Measurements from ENCODE around the gene SFTPB.
"Not testable (repeated sequence)": the region's sequence is repeated elsewhere in the genome, so short reads cannot be mapped to it uniquely, and the experiment has no call there.

Gene SFTPB

DNA sequence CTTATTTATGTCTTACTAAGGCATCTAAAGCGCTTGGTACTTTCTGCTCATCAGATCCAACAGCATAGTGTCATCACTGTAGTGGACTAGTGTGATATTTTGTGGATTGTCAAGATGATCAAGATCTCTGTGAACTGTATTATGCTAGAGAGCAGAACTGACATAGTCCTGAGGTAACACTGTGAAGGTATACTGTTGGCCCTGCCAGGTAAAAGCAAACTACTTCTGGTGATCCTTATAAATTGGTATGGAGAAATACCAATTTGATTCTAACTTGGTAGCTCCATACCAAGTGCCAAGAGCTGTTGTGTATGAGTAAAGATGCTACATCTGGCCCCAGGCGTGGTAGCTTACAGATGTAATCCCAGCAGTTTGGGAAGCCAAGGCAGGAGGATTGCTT, 15.9 kb downstream of the SFTPB start:
- DNase-seq, result no peak

DNA sequence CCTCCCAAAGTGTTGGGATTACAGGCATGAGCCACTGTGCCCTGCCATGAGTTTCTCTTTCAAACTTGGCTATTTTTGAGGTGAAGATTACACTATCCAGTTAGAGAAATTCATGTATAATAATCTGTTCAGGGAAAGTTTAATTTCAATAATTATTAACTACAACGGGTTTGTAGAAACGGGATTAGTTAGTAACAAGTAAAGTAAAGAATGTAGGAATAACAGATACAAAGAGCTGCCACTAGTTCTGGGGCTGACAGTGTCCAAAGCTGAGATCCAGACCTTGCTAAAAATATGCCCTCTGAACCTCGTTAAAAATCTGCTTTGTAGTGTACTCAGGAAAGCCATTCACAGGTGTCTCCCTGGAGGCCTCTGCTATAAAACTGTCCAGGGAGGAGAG, 16.9 kb downstream of the SFTPB start:
- no peak for DNase-seq

DNA sequence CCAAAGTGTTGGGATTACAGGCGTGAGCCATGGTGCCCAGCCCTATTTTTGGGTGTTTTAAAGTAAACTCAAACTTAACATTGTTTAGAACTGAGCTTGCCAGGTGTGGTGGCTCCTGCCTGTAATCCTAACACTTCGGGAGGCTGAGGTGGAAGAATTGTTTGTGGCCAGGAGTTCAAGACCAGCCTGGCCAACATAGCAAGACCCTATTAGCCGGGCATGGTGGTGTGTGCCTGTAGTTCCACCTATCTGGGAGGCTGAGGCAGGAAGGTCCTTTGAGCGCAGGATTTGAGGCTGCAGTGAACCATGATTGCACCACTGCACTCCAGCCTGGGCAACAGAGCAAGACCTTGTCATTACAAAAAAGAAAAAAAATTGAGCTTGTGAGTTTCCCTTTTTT, 17.5 kb downstream of the SFTPB start:
- DNase-seq, result no peak

DNA sequence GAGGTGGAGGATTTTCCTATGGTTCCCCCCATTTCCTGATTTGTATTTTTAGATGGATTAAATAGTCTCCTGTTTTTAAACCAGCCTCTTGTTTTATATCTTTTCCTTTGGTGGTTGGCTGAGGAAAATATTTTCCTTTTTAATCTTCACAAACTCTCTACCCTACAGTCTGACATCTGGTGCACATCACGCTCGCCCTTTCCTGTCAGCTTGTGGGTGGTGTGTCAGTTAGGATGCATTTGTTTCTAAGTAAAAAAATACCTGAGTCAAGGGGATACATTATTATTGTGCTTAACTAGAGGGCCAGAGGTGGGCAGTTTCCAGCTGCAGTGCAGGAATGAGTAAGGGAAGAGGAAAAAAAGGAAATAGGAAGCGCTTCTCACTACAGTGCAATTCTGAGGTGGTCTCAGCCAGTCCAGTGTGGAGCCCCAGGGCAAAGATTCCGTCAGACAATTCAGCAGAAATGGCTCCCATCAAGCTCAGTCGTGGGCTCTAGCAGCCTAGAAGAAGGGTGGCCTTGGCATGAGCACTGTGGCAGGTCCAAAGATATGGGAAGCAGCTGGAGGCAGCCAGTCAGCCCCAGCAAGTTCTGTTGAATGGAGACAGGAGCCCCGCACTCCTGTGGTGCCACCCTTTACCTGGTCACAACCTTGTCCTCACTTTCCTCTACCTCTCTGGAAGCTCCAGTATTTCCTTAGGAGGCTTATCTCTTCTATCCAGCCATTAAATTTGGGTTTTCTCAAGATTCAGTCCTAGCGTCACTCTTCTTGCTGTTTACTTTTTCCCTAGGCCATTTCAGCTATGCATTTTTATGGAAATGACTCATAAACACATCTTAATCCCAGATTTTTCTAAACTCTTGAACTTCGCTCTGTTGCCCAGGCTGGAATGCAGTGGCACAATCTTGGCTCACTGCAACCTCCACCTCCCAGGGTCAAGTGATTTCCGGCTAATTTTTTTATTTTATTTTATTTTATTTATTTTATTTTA, 18.5 kb downstream of the SFTPB start:
- DNase-seq, result no peak

DNA sequence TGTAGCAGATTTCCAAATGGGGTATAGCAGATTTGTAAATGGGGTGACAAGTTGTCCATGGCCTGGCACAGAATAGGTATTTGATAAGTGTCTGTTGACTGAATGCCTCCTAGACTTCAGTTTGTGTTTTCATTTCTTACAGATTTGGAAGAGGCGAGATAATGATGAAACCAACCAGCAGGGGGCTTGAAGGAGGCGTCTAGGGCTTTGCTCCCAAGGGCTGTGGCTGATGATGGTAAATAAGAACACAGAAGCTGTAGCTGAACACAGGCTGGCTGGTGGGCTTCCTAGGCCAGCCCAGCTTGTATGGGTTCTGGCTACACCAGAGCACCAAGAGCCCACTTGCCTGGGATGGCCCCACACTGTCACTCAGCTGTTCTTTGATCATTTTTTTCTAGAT, 19.4 kb downstream of the SFTPB start:
- no peak for DNase-seq

DNA sequence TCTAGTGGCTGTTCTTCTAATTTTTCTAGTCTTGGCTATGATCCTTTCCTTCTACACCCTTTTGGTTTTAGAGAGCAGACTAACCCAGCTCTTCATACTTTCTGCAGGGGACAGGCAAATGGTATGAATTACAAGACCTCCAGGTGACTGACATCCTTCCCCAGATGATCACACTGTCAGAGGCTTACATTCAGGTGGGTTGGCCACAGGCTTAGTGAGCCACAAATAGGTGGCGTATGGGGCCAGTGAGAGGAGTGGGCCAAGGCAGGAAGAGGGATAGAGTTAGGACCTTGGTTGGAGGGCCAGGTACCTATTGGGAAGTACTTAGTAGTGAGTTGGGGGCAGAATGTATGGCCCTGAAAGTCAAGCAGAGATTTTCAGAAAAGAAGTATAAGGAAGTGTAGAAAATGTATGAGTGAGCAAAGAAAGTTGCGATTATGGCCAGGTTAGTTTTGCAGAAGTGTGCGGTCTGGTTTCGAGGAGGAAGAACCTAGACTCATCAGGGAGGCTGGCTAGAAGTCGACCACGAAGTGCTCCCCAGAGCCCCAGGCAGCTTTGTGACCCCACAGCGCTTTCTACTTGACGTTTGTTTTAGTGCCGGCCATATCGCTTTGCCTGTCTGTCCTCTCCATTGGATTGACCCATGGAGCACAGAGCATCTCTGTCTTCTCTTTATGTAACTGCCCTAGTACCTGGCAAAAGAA, 20.0 kb downstream of the SFTPB start:
- DNase-seq, result no peak

DNA sequence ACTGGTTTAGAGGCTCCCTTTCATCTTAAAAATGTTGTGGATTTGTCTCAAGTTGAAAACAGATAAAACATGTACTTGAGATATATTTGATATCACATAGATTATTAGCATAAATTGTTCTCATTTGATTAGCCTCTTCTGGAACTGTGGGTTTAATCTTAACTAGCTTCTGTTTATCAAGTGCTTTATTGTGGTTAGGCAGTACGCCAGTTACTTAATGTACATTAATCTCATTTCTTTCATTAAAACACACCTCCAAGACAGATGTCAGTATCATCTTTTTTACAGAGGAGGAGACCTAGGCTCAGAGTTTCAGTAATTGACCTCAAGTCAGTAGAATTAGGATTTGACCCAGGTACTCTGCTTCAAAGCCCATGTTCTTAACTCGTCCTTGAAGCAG, 21.8 kb downstream of the SFTPB start:
- DNase-seq, result no peak

DNA sequence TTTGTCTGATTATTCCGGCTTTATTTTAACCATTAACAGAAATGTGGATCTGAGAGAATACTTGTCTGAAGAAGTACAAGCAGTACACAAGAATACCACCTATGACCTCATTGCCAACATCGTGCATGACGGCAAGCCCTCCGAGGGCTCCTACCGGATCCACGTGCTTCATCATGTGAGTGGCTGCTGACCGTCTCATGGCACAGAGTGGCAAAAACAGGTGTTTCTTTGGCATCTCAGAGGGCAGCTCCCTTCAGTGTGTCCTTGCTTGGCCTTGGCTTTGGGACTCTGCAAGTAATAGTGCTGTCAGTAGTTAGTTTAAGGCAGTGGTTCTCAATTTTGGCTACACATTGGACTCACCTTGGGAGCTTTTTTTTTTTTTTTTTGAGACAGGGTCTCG, 23.1 kb downstream of the SFTPB start:
- no peak for DNase-seq

DNA sequence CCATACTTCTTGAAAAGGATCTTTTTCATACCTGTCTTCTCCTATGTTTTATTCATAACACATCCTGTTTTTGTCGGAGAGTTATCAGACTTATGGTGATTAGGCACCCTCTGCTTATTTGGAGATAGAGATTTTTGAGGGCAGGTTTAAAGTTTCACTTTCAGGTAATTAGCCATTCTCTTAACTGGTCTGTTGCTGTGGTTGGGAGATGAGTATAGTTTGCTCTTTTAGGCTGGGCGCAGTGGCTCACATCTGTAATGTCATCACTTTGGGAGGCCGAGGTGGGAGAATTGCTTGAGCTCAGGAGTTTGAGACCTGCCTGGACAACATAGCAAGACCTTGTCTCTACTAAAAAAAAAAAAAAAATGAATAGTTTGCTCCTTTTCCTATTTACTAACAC, 25.3 kb downstream of the SFTPB start:
- DNase-seq, result no peak

DNA sequence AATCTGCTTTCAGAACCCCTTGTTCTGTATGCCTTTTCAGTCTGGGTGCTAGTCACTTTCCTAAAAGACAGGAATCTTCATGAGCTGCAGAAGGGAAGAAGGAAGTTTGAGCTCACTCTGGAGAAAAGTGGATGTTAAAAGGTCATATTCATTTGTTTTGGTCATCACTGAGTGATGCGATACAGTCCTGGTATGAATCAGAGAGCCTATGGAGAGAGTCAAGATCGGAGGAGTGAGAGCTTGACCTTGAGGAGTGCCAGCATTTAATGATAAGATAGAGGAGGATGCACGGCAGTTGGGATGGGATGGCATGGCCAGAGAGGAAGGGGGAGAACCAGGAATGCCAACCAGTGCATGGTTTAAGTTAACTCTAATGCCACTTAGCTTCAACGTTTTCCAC, 32.4 kb downstream of the SFTPB start:
- no peak for DNase-seq

DNA sequence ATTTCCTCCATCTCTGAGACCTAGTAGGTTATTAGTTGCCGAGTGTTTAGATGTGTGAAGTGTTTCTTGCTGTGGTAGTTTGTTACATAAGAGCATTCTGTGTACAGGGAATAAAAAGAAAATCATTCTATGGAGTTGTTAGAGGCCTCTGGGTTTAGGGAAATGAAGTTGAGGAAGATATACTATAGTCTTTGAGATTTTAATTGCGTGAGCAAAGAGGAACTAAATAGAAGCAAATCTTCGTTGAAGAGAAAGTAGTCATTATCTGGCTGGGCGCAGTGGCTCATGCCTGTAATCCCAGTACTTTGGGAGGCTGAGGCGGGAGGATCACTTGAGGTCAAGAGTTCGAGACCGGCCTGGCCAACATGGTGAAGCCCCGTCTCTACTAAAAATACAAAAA, 33.0 kb downstream of the SFTPB start:
- no peak for DNase-seq

DNA sequence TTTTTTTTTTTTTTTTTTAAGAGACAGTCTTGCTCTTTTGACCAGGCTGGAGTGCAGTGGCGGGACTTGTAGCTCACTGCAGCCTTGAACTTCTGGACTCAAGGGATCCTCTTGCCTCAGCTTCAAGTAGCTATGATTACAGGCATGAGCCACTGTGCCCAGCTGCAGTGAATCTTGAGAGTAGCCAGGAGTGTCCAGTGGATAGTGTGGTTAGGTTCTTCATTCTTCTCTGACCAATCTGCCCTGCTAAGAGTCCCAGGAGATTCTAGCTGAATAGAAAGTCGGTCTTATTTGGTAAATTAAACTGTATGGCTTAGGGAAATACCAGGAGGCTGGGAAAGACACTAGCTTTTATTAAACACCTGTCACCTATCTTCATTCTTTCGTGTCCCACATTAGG, 36.7 kb downstream of the SFTPB start:
- DNase-seq, result no peak

DNA sequence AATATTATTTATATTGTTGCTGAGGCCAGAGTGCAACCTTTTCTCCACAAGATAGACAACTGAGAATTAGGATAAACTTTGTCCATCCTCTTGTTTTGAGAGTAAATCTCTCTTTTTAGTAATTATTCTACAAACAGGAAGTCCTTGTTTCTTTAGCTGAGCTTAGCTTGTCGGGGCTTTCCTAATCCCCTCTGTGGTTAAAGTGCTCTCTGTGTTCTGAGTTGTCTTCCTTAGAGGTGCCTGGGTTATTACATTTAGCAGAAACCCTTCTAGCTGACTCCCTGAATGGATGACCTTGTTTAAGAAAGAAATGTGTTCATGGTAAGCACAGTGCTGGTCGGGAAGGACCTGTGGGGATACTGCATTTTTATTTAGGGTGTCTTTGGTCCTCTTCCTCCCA, 39.3 kb downstream of the SFTPB start:
- no peak for DNase-seq

DNA sequence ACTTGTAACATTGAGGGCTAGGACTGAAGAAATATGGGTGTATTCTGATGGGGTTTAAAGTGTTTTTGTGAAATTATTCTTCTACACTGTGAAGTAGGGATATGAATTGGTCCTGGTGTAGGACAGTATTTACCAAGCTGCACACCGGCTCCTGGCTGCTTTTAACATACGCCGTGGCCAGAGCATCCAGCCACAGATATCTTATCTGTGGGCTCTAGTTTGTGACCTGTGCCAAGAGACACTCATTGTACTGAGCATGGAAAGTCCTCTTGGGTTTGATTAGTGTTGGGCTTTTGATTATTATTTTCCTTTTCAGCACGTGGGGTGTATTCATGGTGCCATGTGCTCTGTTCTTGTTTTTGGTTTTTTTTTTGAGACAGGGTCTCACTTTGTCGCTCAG, 44.0 kb downstream of the SFTPB start:
- DNase-seq, result no peak

DNA sequence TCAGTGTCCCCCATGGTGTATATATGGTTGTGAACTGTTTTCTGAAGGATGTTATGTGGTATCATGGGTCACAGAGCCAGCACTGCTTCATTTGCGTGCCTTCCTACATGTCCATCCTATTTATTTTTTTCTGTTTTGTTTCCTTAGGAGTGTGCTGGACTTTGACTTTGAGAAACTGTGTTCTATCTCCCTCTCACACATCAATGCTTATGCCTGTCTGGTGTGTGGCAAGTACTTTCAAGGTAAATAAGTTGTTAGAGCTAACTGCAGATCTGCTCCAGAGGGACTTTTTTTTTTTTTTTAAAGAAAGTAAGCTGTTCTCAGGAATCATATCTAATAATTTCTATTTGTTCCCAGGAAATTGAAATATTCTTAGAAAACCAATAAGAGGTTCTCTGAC, 46.7 kb downstream of the SFTPB start:
- DNase-seq, result no peak

DNA sequence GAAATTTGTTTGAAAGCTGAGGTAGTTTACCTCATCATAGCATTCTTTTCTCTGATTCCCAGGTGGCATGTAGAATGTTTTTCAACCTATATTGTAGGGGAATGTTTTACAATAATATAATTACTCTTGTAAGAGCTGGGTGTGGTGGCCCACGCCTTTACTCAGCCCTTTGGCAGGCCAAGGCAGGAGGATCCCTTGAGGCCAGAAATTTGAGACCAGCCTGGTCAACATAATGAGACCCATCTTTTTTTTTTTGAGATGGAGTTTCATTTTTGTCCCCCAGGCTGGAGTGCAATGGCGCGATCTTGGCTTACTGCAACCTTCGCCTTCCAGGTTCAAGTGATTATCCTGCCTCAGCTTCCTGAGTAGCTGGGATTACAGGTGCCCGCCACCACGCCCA, 48.4 kb downstream of the SFTPB start:
- no peak for DNase-seq

DNA sequence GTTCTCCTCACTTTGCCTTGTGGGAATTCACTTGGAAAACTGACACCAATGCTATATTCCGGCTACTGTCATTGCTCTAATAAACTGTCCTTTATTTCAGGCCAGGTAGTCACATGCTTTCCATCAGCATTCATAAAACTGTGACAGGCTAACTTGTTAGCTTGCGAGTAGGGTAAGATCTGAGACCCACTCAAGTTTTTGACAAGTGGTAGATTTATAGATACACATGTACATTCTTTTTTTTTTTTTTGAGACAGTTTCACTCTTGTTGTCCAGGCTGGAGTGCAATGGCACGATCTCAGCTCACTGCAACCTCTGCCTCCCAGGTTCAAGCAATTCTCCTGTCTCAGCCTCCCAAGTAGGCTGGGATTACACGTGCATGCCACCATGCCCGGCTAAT, 50.3 kb downstream of the SFTPB start:
- DNase-seq, result not testable (repeated sequence)

DNA sequence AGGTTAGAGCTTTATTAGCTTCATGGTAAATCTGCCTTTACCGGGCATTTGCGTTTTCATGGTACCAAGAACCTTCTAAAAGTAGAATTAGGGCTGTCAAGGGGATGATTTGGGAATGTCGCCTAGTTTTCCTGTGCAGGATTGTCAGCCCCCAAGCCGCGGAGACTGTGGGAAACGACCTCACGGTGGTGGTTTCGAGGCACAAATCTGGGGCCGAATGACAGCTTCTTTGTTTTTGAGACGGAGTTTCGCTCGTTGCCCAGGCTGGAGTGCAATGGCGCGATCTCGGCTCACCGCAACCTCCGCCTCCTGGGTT, 52.6 kb downstream of the SFTPB start:
- no peak for DNase-seq

DNA sequence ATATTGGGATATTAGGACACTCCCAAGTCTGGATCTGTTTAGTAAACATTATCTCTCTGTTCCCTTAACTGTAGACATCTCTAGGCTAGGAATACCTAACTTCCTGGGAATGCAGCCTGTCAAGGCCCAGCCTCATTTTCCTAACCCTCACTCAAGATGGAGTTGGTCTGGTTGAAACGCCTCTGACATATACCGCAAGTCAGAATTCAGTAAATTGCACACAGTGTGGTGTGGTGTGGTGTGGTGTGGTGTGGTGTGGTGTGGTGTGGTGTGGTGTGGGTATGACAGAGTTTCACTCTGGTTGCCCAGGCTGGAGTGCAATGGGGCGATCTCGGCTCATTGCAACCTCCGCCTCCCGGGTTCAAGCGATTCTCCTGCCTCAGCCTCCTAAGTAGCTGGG, 53.2 kb downstream of the SFTPB start:
- DNase-seq, result not testable (repeated sequence)

DNA sequence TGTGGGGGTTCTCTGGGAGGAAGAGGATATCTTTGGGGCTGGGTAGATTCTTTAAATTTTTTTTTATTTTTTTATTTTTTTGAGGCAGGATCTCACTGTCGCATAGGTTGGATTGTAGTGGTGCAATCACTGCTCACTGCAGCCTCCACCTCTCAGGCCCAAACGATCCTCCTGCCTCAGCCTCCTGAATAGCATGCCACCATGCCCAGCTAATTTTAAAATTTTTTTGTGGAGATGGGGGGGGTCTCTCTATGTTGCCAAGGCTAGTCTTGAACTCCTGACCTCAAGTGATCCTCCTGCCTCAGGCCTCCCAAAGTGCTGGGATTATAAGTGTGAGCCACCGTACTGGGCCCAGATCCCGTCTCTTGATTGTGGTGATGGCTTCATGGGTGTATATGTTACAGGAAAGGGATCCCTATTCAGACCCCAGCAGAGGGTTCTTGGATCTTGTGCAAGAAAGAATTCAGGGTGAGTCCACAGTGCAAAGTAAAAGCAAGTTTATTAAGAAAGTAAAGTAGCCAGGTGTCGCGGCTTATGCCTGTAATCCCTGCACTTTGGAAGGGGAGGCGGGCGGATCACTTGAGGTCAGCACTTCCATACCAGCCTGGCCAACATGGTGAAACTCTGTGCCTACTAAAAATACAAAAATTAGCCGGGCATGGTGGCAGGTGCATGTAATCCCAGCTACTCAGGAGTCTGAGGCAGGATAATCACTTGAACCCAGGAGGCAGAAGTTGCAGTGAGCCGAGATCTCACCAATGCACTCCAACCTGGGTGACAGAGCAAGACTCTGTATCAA, 54.1 kb downstream of the SFTPB start:
- DNase-seq, result no peak

DNA sequence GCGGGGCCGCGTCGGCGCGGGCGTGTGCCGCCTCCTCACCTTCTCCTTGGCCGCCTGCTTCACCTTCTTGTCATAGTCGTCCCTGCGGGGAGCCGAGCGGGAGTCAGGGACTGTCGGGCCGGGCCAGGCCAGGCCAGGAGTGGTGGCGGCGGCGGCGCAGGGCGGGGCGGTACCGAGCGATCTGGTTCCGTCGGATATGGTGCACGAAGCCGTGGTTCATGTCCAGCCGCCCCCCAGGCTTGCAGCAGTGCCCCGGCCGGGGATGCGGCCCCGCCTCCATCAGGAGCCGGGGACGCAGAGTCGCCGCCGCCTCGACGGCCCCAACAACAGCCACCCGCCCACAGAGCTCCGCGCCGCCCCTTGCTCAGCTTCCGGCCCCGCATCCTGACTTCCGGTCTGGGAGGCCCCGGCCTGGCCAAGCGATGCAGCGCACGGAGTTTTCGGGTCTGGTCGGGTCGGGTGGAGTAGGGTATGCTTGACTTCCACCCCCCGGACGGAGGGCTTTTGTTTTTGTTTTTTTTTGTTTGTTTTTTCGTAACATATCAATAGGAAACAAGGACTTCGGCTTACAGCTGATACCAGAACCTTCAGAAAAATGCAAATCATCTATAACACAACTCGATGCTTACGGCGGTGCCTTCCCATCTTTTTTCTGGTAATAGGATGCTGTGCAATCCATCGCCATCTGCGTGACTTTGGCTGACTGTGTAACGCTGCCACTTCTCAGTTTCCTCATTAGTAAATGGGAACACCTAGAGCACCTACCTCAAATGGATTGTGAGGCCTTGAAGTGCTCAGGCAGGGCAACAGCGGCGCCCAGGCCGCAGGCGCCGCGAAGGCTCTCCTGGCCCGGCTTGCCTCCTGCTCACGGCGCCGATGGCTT, 56.1 kb downstream of the SFTPB start, which contains the start of gene C2orf68:
Gene C2orf68, minus strand, starts transcription at position 362 of the 883 bp plus-strand sequence. Its CDS starts 82 bp downstream, at position 280.
- DNase-seq, result peak; percentile 87

DNA sequence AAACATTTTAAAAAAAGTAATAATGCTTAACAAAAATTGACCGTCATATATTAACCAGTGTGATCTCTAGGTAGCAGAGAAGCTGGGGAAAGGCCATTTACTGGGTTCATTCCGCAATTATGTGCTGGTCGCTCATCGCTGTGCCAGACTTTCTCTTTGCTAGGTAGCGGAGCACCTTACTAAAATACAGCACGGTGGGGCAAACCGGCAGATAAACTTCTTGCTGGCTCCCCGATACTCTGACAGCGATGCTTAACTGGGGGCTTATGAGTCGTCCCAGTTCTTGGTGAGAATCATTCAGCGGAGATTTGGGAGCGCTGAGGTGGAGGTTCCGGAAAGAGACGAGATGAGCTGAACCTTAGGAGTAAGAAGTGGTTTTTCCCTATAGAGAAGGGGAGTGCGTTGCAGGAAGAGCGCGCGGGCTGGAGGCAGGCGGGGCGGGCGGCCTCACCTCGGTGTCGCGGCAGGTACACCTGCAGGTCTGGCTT, 56.7 kb downstream of the SFTPB start:
- no peak for DNase-seq

Measured in NK-92 treated with Interleukin-12 subunit alpha and Interleukin-12 subunit beta, amount 100 ng/mL, for 24 hours (cell line).